ENCODE results near the gene TMEM38A.
A peak's percentile ranks its signal among the peaks of the same experiment; 100 is the strongest.
"Not testable (repeated sequence)": the region's sequence is repeated elsewhere in the genome, so short reads cannot be mapped to it uniquely, and the experiment has no call there.

TMEM38A gene

GRCh38 chr19:16627193-16627927 lies 33.6 kb upstream of the TMEM38A start:
- peaks cover 47% of the 10 kb centered on the region for H3K4me1 Mint-ChIP-seq (ENCODE audit: low read depth)
- no peaks in the 10 kb centered on the region for H3K9me3 Mint-ChIP-seq
- no peaks in the 10 kb centered on the region for H3K27me3 Mint-ChIP-seq
- peak overlapping the region; percentile 94 for H3K4me3 Mint-ChIP-seq
- H3K36me3 Mint-ChIP-seq (ENCODE audit: low read depth) = peaks cover 31% of the 10 kb centered on the region
- H3K27ac Mint-ChIP-seq = peak overlapping the region; percentile 85

GRCh38 chr19:16627928-16628182 lies 33.1 kb upstream of the TMEM38A start:
- H3K9me3 Mint-ChIP-seq = no peaks in the 10 kb centered on the region
- no peak overlapping the region for H3K27ac Mint-ChIP-seq
- peaks cover 47% of the 10 kb centered on the region for H3K4me1 Mint-ChIP-seq (ENCODE audit: low read depth)
- no peaks in the 10 kb centered on the region for H3K27me3 Mint-ChIP-seq
- peak overlapping the region; percentile 98 for H3K4me3 Mint-ChIP-seq
- peaks cover 31% of the 10 kb centered on the region for H3K36me3 Mint-ChIP-seq (ENCODE audit: low read depth)

GRCh38 chr19:16628183-16628983 lies 32.6 kb upstream of the TMEM38A start, which contains the start of gene MED26:
MED26 (minus strand) TSS chr19:16628204; CDS start chr19:16627943, 261 bp downstream.
- H3K9me3 Mint-ChIP-seq = no peaks in the 10 kb centered on the region
- peaks cover 31% of the 10 kb centered on the region for H3K36me3 Mint-ChIP-seq (ENCODE audit: low read depth)
- H3K27ac Mint-ChIP-seq = peak within 1 kb of the TSS; percentile 99
- H3K4me3 Mint-ChIP-seq = peak within 1 kb of the TSS; percentile 98
- H3K4me1 Mint-ChIP-seq (ENCODE audit: low read depth) = peaks cover 43% of the 10 kb centered on the region
- H3K27me3 Mint-ChIP-seq = no peaks in the 10 kb centered on the region

GRCh38 chr19:16628984-16629691 lies 31.8 kb upstream of the TMEM38A start:
- H3K4me1 Mint-ChIP-seq (ENCODE audit: low read depth) = peaks cover 38% of the 10 kb centered on the region
- H3K27ac Mint-ChIP-seq = peak overlapping the region; percentile 99
- peak overlapping the region; percentile 98 for H3K4me3 Mint-ChIP-seq
- H3K9me3 Mint-ChIP-seq = no peaks in the 10 kb centered on the region
- H3K27me3 Mint-ChIP-seq = no peaks in the 10 kb centered on the region
- peaks cover 31% of the 10 kb centered on the region for H3K36me3 Mint-ChIP-seq (ENCODE audit: low read depth)

- Mint-ChIP-seq H3K27me3 (no peaks in the 10 kb centered on the region), H3K9me3 (no peaks in the 10 kb centered on the region), H3K4me1 (ENCODE audit: low read depth) (peaks cover 20% of the 10 kb centered on the region), H3K36me3 (ENCODE audit: low read depth) (peaks cover 20% of the 10 kb centered on the region), H3K4me3 (no peak overlapping the region), H3K27ac (no peak overlapping the region)
Measured at GRCh38 chr19:16631465-16631864, 29.5 kb upstream of the TMEM38A start.

GRCh38 chr19:16637535-16637934 lies 23.4 kb upstream of the TMEM38A start:
- no peak overlapping the region for H3K4me3 Mint-ChIP-seq
- H3K27me3 Mint-ChIP-seq = no peaks in the 10 kb centered on the region
- H3K27ac Mint-ChIP-seq = no peak overlapping the region
- H3K9me3 Mint-ChIP-seq = no peaks in the 10 kb centered on the region
- peaks cover 31% of the 10 kb centered on the region for H3K36me3 Mint-ChIP-seq (ENCODE audit: low read depth)
- H3K4me1 Mint-ChIP-seq (ENCODE audit: low read depth) = peaks cover 16% of the 10 kb centered on the region

- Mint-ChIP-seq H3K4me3 (no peak overlapping the region), H3K27ac (no peak overlapping the region), H3K36me3 (ENCODE audit: low read depth) (peaks cover 40% of the 10 kb centered on the region), H3K9me3 (no peaks in the 10 kb centered on the region), H3K4me1 (ENCODE audit: low read depth) (peaks cover 16% of the 10 kb centered on the region), H3K27me3 (no peaks in the 10 kb centered on the region)
Measured at GRCh38 chr19:16638666-16639065, 22.3 kb upstream of the TMEM38A start.

- peaks cover 50% of the 10 kb centered on the region for H3K36me3 Mint-ChIP-seq (ENCODE audit: low read depth)
- no peaks in the 10 kb centered on the region for H3K27me3 Mint-ChIP-seq
- no peak overlapping the region for H3K4me3 Mint-ChIP-seq
- no peak overlapping the region for H3K27ac Mint-ChIP-seq
- no peaks in the 10 kb centered on the region for H3K9me3 Mint-ChIP-seq
- H3K4me1 Mint-ChIP-seq (ENCODE audit: low read depth) = peaks cover 16% of the 10 kb centered on the region
Measured at GRCh38 chr19:16640951-16641350, 20.0 kb upstream of the TMEM38A start.

GRCh38 chr19:16641695-16642094 lies 19.2 kb upstream of the TMEM38A start:
- Mint-ChIP-seq H3K27me3 (no peaks in the 10 kb centered on the region), H3K4me1 (ENCODE audit: low read depth) (peaks cover 16% of the 10 kb centered on the region), H3K9me3 (no peaks in the 10 kb centered on the region), H3K4me3 (no peak overlapping the region), H3K36me3 (ENCODE audit: low read depth) (peaks cover 50% of the 10 kb centered on the region), H3K27ac (no peak overlapping the region)

GRCh38 chr19:16645140-16645539 lies 15.8 kb upstream of the TMEM38A start:
- Mint-ChIP-seq H3K4me3 (no peak overlapping the region), H3K4me1 (ENCODE audit: low read depth) (no peaks in the 10 kb centered on the region), H3K36me3 (ENCODE audit: low read depth) (peaks cover 58% of the 10 kb centered on the region), H3K9me3 (no peaks in the 10 kb centered on the region), H3K27ac (no peak overlapping the region), H3K27me3 (no peaks in the 10 kb centered on the region)

- Mint-ChIP-seq H3K9me3 (no peaks in the 10 kb centered on the region), H3K27me3 (no peaks in the 10 kb centered on the region), H3K4me3 (no peak overlapping the region), H3K36me3 (ENCODE audit: low read depth) (peaks cover 73% of the 10 kb centered on the region), H3K27ac (no peak overlapping the region), H3K4me1 (ENCODE audit: low read depth) (peaks cover 3% of the 10 kb centered on the region)
Measured at GRCh38 chr19:16649734-16650133, 11.2 kb upstream of the TMEM38A start.

GRCh38 chr19:16650821-16651220 lies 10.1 kb upstream of the TMEM38A start:
- Mint-ChIP-seq H3K27me3 (no peaks in the 10 kb centered on the region), H3K4me1 (ENCODE audit: low read depth) (peaks cover 6% of the 10 kb centered on the region), H3K36me3 (ENCODE audit: low read depth) (peaks cover 70% of the 10 kb centered on the region), H3K4me3 (no peak overlapping the region), H3K9me3 (no peaks in the 10 kb centered on the region), H3K27ac (no peak overlapping the region)

- H3K36me3 Mint-ChIP-seq (ENCODE audit: low read depth) = peaks cover 73% of the 10 kb centered on the region
- H3K27me3 Mint-ChIP-seq; H3K27ac Mint-ChIP-seq; H3K9me3 Mint-ChIP-seq; H3K4me1 Mint-ChIP-seq (ENCODE audit: low read depth); H3K4me3 Mint-ChIP-seq: not testable (repeated sequence)
Measured at GRCh38 chr19:16651421-16652188, 9.3 kb upstream of the TMEM38A start.

- no peaks in the 10 kb centered on the region for H3K9me3 Mint-ChIP-seq
- no peaks in the 10 kb centered on the region for H3K27me3 Mint-ChIP-seq
- peaks cover 72% of the 10 kb centered on the region for H3K36me3 Mint-ChIP-seq (ENCODE audit: low read depth)
- H3K4me3 Mint-ChIP-seq = no peak overlapping the region
- peaks cover 17% of the 10 kb centered on the region for H3K4me1 Mint-ChIP-seq (ENCODE audit: low read depth)
- H3K27ac Mint-ChIP-seq = no peak overlapping the region
Measured at GRCh38 chr19:16652854-16653253, 8.1 kb upstream of the TMEM38A start.
